H9 (cell line): ENCODE measurements around the gene TRNP1. TPM values are rescaled to one million over a fixed set of nuclear protein-coding genes. Genes with fewer than 3 reads are reported as not detected.

Experiments used
- DNase-seq: peaks from one replicate; pipeline ENCODE4 v3.0.0-alpha.2; 2017
- H2AFZ ChIP-seq: one replicate; pipeline ENCODE4 v1.6.1; 2013; ENCODE audit warnings: mild to moderate bottlenecking, low read length, control low read depth, moderate library complexity
- H2AK5ac ChIP-seq: 2 replicates; pipeline ENCODE4 v1.6.1; 2013; ENCODE audit warnings: low read length, control low read depth, mixed read lengths; ENCODE audit not compliant: insufficient read length
- H2BK120ac ChIP-seq: one replicate; pipeline ENCODE4 v1.6.1; 2013; ENCODE audit warnings: low read depth, mild to moderate bottlenecking, low read length, control low read depth, inconsistent platforms; ENCODE audit not compliant: poor library complexity, severe bottlenecking
- H2BK12ac ChIP-seq: 2 replicates; pipeline ENCODE4 v1.6.1; 2013; ENCODE audit warnings: low read length, control low read depth, mixed read lengths, low read depth; ENCODE audit not compliant: insufficient read length
- H2BK15ac ChIP-seq: 2 replicates; pipeline ENCODE4 v1.6.1; 2013; ENCODE audit warnings: low read depth, low read length, control low read depth
- H2BK20ac ChIP-seq: one replicate; pipeline ENCODE4 v1.6.1; 2013; ENCODE audit warnings: low read depth, mild to moderate bottlenecking, low read length, control low read depth, inconsistent platforms; ENCODE audit not compliant: poor library complexity, severe bottlenecking
- H2BK5ac ChIP-seq: 2 replicates; pipeline ENCODE4 v1.6.1; 2013; ENCODE audit warnings: low read length, control low read depth, mixed read lengths; ENCODE audit not compliant: insufficient read length
- H3K14ac ChIP-seq: 2 replicates; pipeline ENCODE4 v1.6.1; 2013; ENCODE audit warnings: low read length, control low read depth; ENCODE audit not compliant: insufficient read depth
- H3K18ac ChIP-seq: 2 replicates; pipeline ENCODE4 v1.6.1; 2013; ENCODE audit warnings: low read depth, mild to moderate bottlenecking, mixed read lengths, low read length, control low read depth; ENCODE audit not compliant: insufficient read length
- H3K23ac ChIP-seq: 2 replicates; pipeline ENCODE4 v1.6.1; 2013; ENCODE audit warnings: low read length, control low read depth, mixed read lengths, low read depth; ENCODE audit not compliant: insufficient read length
- H3K23me2 ChIP-seq: 2 replicates; pipeline ENCODE4 v1.6.1; 2013; ENCODE audit warnings: low read depth, mild to moderate bottlenecking, mixed read lengths, low read length, control low read depth; ENCODE audit not compliant: insufficient read length, poor library complexity, severe bottlenecking
- H3K27ac ChIP-seq: 2 replicates; pipeline ENCODE4 v1.5.1; 2013; ENCODE audit warnings: low read length, control low read depth, mixed read lengths, low read depth; ENCODE audit not compliant: insufficient read length
- H3K27me3 ChIP-seq: 2 replicates; pipeline ENCODE4 v1.6.1; 2013; ENCODE audit warnings: low read length, control low read depth, inconsistent platforms; ENCODE audit not compliant: insufficient read depth
- H3K4ac ChIP-seq: 2 replicates; pipeline ENCODE4 v1.6.1; 2013; ENCODE audit warnings: low read depth, mild to moderate bottlenecking, control low read depth, inconsistent platforms, low read length, moderate library complexity
- H3K4me1 ChIP-seq: 2 replicates; pipeline ENCODE4 v1.6.1; 2013; ENCODE audit warnings: low read length, control low read depth, inconsistent platforms; ENCODE audit not compliant: insufficient read depth
- H3K4me2 ChIP-seq: 2 replicates; pipeline ENCODE4 v1.6.1; 2013; ENCODE audit warnings: low read length, control low read depth, mixed read lengths; ENCODE audit not compliant: insufficient read length, insufficient read depth
- H3K56ac ChIP-seq: 2 replicates; pipeline ENCODE4 v1.6.1; 2013; ENCODE audit warnings: low read depth, mild to moderate bottlenecking, mixed read lengths, low read length, control low read depth; ENCODE audit not compliant: insufficient read length
- H3K79me1 ChIP-seq: 2 replicates; pipeline ENCODE4 v1.6.1; 2013; ENCODE audit warnings: low read depth, mild to moderate bottlenecking, moderate library complexity, low read length, control low read depth, inconsistent platforms; ENCODE audit not compliant: insufficient read depth, poor library complexity, severe bottlenecking
- H3K79me2 ChIP-seq: 2 replicates; pipeline ENCODE4 v1.6.1; 2013; ENCODE audit warnings: low read length, control low read depth, inconsistent platforms; ENCODE audit not compliant: insufficient read depth
- H3K9ac ChIP-seq: 2 replicates; pipeline ENCODE4 v1.6.1; 2013; ENCODE audit warnings: low read length, control low read depth, mixed read lengths; ENCODE audit not compliant: insufficient read length; ENCODE audit errors: extremely low read depth
- H3K9me3 ChIP-seq: one replicate; pipeline ENCODE4 v1.6.1; 2013; ENCODE audit warnings: low read depth, low read length, inconsistent platforms; ENCODE audit not compliant: control insufficient read depth
- H3T11ph ChIP-seq: one replicate; pipeline ENCODE4 v1.6.1; 2013; ENCODE audit warnings: mild to moderate bottlenecking, low read length, control low read depth, inconsistent platforms
- H4K20me1 ChIP-seq: one replicate; pipeline ENCODE4 v1.6.1; 2013; ENCODE audit not compliant: control insufficient read depth, insufficient read length, insufficient read depth
- H4K5ac ChIP-seq: 2 replicates; pipeline ENCODE4 v1.6.1; 2013; ENCODE audit warnings: low read depth, mild to moderate bottlenecking, mixed read lengths, low read length, control low read depth; ENCODE audit not compliant: insufficient read length
- H4K8ac ChIP-seq: replicated peaks from 2 replicates; pipeline ENCODE4 v1.6.1; 2013; ENCODE audit warnings: low read length, control low read depth, mixed read lengths, low read depth; ENCODE audit not compliant: insufficient read length
- H4K91ac ChIP-seq: 2 replicates; pipeline ENCODE4 v1.6.1; 2013; ENCODE audit warnings: low read depth, mild to moderate bottlenecking, moderate library complexity, mixed read lengths, low read length, control low read depth; ENCODE audit not compliant: insufficient read length
- H3K27ac Mint-ChIP-seq, 3 experiments: 2 replicates in 2 of 3; 3 replicates in 1 of 3; pipeline ENCODE4 v1.8.0; 2020 to 2021; ENCODE audit warnings: mixed read lengths in 3 of 3, mild to moderate bottlenecking in 1 of 3, moderate library complexity in 1 of 3
- H3K27me3 Mint-ChIP-seq: 2 replicates; pipeline ENCODE4 v1.8.0; 2021; ENCODE audit warnings: low read depth, mild to moderate bottlenecking, moderate library complexity, mixed read lengths
- H3K36me3 Mint-ChIP-seq, 3 experiments: 2 replicates in 2 of 3; 3 replicates in 1 of 3; pipeline ENCODE4 v1.8.0; 2020 to 2021; ENCODE audit warnings: low read depth in 3 of 3, mixed read lengths in 3 of 3; ENCODE audit not compliant: insufficient read depth in 1 of 3
- H3K4me1 Mint-ChIP-seq, 2 experiments: 2 replicates each; pipeline ENCODE4 v1.8.0; 2020; ENCODE audit warnings: mixed read lengths in 2 of 2
- H3K4me3 Mint-ChIP-seq, 2 experiments: 2 replicates in 1 of 2; 3 replicates in 1 of 2; pipeline ENCODE4 v1.8.0; 2020 to 2021; ENCODE audit warnings: mild to moderate bottlenecking in 2 of 2, mixed read lengths in 2 of 2, moderate library complexity in 1 of 2
- H3K9me3 Mint-ChIP-seq, 2 experiments: 2 replicates in 1 of 2; 3 replicates in 1 of 2; pipeline ENCODE4 v1.8.0; 2020; ENCODE audit warnings: mild to moderate bottlenecking in 2 of 2, mixed read lengths in 2 of 2, moderate library complexity in 1 of 2
- CTCF ChIP-seq: fragments of 200-600 bp; sonication (generic); conservative IDR thresholded peaks from 3 replicates; pipeline ENCODE4 v1.8.0; 2021; ENCODE audit warnings: antibody characterized with exemption, mild to moderate bottlenecking
- WGBS: extraction: QIAGEN DNeasy Blood & Tissue Kit; methylation state at CpG from one replicate; pipeline ENCODE4 v1.1.7; 2013; ENCODE audit warnings: missing lambda C conversion rate, low lambda C conversion rate, mixed read lengths; ENCODE audit not compliant: insufficient read length; ENCODE audit errors: extremely low coverage; 5-methylcytosine and 5-hydroxymethylcytosine counted together
- total RNA-seq: library from RNA; stranded (reverse); gene quantifications from 2 replicates; pipeline ENCODE4 v1.2.1, GENCODE V29; 2021

The TRNP1 gene
- total RNA-seq, 1 experiment from 2014 or later: 39.0 TPM

GRCh38 chr1:27005648-27006496, 12.4 kb downstream of the TRNP1 start:
- no CpG with 5 or more reads among the region's 48 CpGs for WGBS

More at GRCh38 chr1:27005648-27006496, 12.4 kb downstream of the TRNP1 start:
- Mint-ChIP-seq H3K4me3 (peak overlapping the region in 1 of 2 experiments; percentile 64; a peak in 2 of 5 replicates), H3K27ac (peak overlapping the region; percentile 97 to 98 (median 98)), H3K27me3 (no peaks in the 10 kb centered on the region; the same call in 1 of the 2 replicates), H3K4me1 (peaks cover 73 to 80% of the 10 kb centered on the region in 2 experiments), H3K36me3 (peaks cover 29 to 75% (median 56%) of the 10 kb centered on the region in 3 experiments), H3K9me3 (no peaks in the 10 kb centered on the region; a peak in 1 of 5 replicates)
- Histone ChIP-seq H4K20me1 (no peaks in the 10 kb centered on the region), H3K9me3 (no peaks in the 10 kb centered on the region), H2BK5ac (no peak overlapping the region), H3K14ac (peak overlapping the region; percentile 64; the same call in 1 of the 2 replicates), H4K8ac (no peak overlapping the region), H3K4ac (no peak overlapping the region), H2AFZ (no peak overlapping the region), H2BK20ac (no peak overlapping the region), H3K79me1 (no peaks in the 10 kb centered on the region), H3K27ac (peak overlapping the region; percentile 58), H3K23ac (no peak overlapping the region), H3K23me2 (peaks cover 14% of the 10 kb centered on the region), H3K56ac (no peak overlapping the region), H3K27me3 (no peaks in the 10 kb centered on the region), H3K18ac (no peak overlapping the region), H2BK120ac (no peak overlapping the region), H3K4me2 (no peak overlapping the region), H4K91ac (peak overlapping the region; percentile 52), H4K5ac (no peak overlapping the region), H3K4me1 (peaks cover 22% of the 10 kb centered on the region), H3T11ph (no peak overlapping the region), H2AK5ac (no peak overlapping the region), H2BK12ac (no peak overlapping the region), H3K9ac (no peak overlapping the region), H2BK15ac (no peak overlapping the region), H3K79me2 (peaks cover 20% of the 10 kb centered on the region)
- peak; percentile 41; the same call in 2 of the 3 replicates for TF ChIP-seq CTCF
- peak; percentile 73 for DNase-seq
